ENCODE results near the gene EYA4.

Gene EYA4

GRCh38 chr6:133555685-133556084, 314.5 kb downstream of the EYA4 start:
- DNase-seq (ENCODE audit: low read depth in 2 of 3, low spot score in 2 of 3) = no peak

GRCh38 chr6:133559926-133560325, 318.8 kb downstream of the EYA4 start:
- no peak for DNase-seq (ENCODE audit: low read depth in 2 of 3, low spot score in 2 of 3)

- no peak for DNase-seq (ENCODE audit: low read depth in 2 of 3, low spot score in 2 of 3)
These were observed 326.5 kb downstream of the EYA4 start for GRCh38 chr6:133567636-133568035.

- DNase-seq (ENCODE audit: low read depth in 2 of 3, low spot score in 2 of 3) = no peak
These were observed 328.1 kb downstream of the EYA4 start for GRCh38 chr6:133568970-133569889.

- DNase-seq (ENCODE audit: low read depth in 2 of 3, low spot score in 2 of 3) = no peak
These were observed 330.5 kb downstream of the EYA4 start for GRCh38 chr6:133571681-133572080.

- DNase-seq (ENCODE audit: low read depth in 2 of 3, low spot score in 2 of 3) = no peak
These were observed 336.7 kb downstream of the EYA4 start for GRCh38 chr6:133577851-133578250.

All from activated CD8-positive, alpha-beta memory T cell treated with anti-CD3 and anti-CD28 coated beads for 48 hours (primary cell).